GM20431 (cell line): ENCODE results near the gene CCT8.

Experiments used
- in situ Hi-C: fragments of 300-500 bp; cut with MseI, MboI; formaldehyde crosslinking; loops from one replicate; pipeline ENCODE4 v1.15.0; 2020; ENCODE audit warnings: low sequenced_read_pairs; ENCODE audit not compliant: unreplicated experiment

Gene CCT8, protein sequence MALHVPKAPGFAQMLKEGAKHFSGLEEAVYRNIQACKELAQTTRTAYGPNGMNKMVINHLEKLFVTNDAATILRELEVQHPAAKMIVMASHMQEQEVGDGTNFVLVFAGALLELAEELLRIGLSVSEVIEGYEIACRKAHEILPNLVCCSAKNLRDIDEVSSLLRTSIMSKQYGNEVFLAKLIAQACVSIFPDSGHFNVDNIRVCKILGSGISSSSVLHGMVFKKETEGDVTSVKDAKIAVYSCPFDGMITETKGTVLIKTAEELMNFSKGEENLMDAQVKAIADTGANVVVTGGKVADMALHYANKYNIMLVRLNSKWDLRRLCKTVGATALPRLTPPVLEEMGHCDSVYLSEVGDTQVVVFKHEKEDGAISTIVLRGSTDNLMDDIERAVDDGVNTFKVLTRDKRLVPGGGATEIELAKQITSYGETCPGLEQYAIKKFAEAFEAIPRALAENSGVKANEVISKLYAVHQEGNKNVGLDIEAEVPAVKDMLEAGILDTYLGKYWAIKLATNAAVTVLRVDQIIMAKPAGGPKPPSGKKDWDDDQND

DNA sequence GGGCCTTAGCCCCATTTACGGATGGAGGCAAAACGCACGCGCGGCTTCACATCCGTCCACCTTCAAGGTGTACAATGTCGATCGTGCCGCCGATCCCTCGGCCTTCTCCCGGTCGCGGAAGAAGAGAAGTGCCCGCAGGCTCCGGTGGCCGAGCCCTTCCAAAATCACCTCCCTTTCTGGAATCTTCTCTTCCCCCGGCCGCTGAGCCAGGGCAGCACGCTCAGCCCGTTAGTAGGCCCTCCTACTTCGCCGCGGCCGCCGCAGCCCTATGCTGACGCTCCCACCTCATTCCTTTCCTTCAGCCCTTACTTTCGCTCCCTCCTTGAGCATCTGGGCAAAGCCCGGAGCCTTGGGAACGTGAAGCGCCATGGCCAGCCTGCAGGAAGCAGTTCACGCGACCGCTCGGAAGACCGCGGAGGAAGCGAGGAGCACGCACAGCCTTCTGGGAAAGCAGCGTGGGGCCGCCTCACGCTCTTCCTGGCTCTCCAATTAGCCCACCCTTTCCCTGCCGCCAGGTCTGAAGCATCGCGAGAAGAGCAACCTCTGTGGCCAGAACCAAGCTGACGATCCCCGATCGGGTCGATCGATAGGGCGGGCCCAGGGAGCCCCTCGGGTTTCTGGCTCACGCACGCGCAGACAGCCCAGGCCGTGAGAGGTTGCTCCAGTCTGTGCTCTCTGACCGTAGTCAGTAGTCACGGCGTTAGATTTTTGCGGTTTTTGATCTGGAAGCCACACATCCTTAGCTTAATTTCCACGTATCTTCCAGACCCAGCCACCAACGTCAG is at the start of gene CCT8:
Gene CCT8, minus strand, starts transcription at position 427 of the 785 bp plus-strand sequence. Its CDS starts 58 bp downstream, at position 369.
- in situ Hi-C loops: no loop called here

DNA sequence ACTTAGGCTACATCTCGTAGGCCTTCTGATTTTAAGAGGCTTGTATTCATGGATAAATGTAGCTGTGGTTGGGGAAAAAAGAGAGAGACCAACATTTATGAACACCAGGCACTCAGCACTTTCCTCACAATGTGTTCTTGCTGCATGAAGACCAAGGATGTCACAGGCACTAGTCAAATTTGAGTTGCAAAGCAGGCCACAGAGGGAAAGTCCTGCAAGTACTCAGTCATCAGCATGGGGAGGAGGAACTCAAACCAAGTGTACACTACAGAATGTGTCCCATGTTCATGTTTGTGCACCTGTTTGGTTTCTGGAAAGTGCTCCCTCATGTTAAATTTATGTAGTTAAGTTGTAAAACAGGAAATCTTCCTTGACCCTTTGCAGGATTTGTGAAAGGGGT is 48.3 kb upstream of the CCT8 start:
- in situ Hi-C loops: no loop called here

DNA sequence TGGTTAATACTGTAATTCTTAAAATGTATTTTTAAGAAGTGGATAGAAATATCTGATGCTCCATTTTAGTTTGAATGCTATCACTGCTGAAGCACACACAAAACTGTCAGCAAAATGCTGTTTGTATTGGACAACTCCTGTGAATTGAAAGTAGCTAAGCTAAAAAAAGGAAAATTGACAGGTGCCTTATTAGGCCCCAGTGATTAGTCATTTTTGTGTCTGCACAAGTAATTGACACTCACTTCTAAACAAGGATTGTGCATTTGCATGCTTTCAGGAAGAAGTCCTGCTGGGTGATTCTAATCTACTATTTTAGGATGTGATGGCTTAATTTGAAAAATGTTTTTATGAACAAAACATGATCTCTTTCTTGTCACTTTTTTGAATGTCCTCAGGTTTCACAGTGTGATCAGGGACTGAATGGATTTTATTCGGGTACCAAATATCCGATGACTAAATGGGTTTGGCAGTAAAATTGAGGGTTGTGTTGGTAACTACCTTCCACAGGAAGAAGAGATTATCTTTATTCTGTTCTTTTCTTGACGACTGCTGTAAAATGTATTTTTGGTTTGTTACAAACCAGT is 44.0 kb upstream of the CCT8 start:
- in situ Hi-C loops: no loop called here

DNA sequence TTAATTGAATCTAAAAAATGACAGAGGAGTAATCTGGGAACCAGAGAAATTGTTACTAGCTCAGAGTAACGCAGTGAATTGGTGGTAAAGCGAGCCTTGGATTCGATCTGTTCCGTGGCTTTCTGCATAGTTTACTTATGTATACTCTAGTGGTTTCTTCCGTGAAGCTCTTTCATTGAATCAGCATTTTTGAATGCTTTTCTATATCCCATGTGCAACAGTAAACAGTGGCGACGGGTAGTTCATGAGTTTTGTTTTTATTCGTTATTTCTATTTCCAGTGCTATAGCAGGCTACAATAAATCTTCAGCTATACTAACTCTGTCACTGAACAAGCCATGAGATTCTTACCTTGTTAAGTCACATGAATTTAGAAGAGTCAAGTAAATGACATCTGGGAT is 42.5 kb upstream of the CCT8 start:
- in situ Hi-C loops: no loop called here

DNA sequence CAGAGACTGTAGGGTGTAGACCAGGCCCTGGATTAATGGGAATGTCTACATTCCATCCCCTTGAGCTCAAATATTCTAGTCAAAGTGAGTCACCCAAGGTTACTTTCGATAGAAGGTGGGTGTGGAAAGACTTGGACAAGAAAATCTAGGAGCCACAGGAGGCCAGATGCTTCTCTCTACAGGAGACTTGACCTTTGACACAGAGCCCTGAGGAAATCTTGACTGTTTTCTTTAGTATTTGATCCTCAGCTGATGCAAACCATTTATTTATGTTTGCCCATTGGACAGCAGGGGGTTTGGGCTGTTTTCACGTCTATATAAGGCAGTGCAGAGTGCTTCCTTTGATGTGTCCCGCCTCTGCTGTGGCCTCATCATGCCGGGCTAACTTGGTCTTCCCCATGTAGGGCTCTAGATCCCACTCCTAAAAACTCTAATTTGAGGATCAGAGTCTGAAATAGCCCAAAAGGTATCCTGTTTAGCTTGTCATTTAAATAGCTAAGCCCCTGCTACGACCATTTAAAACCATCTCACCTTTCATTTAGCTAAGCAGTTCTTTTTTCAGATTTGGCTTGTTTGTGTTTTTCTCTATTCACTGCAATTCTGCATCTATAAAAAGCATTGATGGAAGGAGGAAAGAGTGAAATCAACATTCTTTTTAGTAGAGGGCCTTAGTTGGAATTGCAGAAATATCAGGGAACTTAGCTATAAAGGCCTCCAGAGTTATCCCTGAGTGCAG is 41.5 kb upstream of the CCT8 start:
- in situ Hi-C loops: no loop called here

DNA sequence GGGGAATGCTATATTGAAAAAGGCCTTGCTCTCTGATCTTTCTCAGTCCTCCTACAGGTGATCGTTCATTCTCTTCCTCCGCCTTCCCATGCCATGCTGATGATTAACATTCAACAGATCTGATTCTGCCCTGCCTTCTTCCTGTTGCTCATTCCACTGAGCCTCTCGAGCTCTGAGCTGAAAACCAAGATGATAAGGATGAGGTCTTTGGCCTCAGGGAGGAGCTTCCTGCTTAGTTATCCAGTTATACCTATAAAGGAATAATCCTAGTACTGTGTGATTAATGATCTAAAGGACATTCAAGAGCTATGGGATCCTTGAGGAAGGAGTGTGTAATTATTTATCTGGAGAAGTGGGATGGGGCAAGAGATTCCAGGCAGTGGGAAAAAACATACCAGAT is 31.8 kb upstream of the CCT8 start:
- in situ Hi-C loops: no loop called here

DNA sequence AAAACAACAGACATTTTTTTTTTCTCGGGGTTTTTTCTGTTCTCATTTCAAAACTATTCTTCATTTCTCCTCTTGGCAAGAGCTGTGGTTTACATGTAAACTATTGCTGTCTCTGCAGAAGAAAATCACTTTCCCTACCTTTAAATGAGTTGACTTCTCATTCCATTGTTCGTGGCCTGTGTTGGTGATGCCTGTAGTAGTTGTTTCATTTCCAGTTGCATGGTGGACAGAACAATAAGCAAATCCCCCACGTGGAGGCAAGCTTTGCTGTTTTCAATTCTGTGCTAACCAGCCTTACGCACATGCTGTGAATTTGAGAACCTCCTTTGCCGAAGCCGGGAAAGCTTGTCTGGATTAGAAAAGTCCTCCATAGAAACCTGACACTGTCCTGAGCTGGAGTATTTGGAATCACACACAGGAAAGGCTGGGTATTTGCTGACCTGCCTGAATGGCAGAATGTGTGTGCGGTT is 30.8 kb upstream of the CCT8 start:
- in situ Hi-C loops: no loop called here

DNA sequence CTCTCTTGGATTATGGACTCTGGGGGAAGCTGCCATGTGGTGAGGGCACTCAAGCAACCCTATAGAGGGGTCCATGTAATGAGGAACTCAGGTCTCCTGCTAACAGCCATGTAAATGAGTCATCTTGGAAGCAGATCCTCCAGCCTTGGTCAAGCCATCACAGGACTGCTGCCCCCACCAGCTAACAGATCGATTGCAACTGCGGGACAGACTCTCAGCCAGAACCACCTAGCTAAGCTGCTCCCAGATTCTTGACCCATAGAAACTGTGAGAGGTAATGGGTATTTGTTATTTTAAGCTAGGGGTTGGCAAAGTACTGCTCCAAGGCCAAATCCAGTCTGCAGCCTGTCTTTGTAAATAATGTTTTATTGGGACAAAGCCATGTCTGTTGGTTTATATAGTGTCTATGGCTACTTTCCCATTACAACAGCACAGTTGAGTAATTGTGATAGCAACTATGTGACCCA is 29.4 kb upstream of the CCT8 start:
- in situ Hi-C loops: no loop called here

DNA sequence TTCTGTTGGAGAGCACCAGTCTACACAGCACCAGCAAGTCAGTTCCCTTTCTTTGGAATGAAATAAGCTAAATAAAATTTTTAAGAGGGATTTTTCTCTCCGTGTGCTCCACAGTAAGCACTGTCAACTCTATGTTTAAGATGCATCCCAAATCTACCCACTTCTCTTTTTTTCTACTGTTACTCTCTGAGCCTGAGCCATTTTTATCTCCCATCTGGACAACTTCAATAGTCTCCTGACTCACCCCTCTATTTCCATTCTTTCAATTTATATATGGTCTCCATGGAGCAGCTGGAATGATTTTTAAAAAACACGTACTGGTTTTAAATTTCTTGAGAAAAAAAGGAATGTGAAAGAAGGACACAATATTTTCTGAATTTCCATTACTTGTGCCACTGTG is 24.7 kb upstream of the CCT8 start:
- in situ Hi-C loops: loop anchor here (10.0 kb wide), 1 partner anchor 277 kb away; no protein-coding TSS in a partner anchor

DNA sequence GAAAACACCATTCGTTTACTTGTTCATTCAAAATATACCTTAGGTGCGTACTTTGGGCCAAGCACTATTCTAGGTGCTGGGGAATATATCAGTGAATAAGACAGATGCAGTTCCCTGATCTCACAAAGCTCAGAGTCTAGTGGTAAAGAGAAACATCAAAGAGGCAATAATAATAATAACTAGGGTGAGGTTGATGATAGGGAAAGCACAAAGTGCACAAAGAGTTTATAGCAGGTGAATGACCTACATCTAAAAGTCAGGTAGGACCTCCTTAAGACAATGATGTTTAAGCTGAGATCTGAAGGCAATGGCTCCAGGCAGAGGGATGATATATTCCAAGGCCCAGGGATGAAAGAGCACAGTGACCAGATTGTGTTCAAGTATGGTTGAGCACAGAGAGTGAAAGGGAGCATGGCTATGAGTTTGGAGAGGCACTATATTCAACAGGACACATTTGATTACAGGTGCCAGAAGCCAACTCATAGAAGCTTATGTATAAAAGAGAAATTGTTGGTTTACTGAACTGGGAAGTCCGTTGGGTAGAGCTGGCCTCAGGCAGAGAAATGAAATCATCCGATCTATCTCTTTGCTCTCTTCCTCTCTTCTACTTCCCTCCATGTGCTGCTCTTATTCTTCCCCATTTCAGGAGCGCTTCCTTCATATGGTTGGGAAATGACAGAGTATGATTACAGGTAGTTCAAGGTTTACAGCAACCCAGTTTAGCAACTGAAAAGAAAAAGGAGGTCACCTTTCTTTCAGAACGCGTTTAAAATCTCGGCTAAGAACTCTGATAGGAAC is 23.0 kb upstream of the CCT8 start:
- in situ Hi-C loops: loop anchor here (10.0 kb wide), 1 partner anchor 278 kb away; no protein-coding TSS in a partner anchor

DNA sequence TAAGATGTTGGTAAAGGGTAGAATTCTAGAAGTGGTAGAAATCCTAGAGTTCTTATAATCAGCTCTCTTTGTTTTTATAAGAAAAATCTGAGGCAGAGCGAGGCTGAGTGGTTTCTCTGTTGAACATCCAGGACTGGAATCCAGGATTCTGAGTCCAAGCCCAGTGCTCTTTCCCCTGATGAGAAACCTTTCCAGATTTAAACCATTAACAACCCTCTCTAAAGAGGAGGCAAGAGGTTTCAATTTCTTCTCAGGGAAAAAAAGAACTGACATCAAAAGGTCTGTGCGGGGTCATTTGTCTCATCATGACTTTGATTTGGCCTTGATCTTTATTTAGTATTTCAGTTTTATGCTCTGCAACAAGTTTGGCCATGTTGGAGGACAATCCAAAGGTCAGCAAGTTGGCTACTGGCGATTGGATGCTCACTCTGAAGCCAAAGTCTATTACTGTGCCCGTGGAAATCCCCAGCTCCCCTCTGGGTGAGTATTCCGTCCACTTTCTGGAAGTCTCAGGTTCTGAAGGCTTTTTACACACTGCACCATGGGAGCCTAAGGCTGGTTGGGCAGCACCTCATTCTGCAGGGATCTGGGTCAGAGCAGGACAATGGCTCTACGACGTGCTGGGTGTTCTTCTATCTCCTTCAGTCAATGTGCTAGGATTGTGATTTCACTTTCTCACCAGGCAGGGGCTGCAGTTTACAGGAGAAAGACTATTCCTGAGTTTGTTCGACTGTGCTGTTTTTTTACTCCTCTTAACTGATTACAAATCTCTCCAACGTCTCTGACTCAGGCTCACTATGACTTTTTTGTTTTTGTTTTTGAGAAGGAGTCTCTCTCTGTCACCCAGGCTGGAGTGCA is 18.9 kb upstream of the CCT8 start:
- in situ Hi-C loops: loop anchor here (10.0 kb wide), 1 partner anchor 282 kb away; no protein-coding TSS in a partner anchor

DNA sequence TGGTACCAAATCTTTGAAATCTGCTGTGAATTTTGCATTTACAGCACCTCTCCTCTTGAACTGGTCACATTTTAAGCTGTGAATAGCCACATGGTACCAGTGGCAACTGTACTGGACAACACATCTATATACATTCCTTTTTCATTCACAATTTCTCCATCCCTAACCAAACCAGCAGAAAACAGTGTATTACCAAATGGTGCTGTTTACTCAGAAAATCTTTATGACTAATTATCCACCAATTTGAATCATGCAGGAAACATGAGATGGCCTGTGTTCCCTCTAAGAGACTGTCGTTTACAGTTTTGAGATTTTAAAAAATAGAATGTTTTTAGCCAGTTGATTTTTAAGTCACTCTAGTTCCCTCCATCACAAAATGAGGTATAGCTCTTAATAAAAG is 17.6 kb upstream of the CCT8 start:
- in situ Hi-C loops: loop anchor here (10.0 kb wide), 1 partner anchor 284 kb away; no protein-coding TSS in a partner anchor

DNA sequence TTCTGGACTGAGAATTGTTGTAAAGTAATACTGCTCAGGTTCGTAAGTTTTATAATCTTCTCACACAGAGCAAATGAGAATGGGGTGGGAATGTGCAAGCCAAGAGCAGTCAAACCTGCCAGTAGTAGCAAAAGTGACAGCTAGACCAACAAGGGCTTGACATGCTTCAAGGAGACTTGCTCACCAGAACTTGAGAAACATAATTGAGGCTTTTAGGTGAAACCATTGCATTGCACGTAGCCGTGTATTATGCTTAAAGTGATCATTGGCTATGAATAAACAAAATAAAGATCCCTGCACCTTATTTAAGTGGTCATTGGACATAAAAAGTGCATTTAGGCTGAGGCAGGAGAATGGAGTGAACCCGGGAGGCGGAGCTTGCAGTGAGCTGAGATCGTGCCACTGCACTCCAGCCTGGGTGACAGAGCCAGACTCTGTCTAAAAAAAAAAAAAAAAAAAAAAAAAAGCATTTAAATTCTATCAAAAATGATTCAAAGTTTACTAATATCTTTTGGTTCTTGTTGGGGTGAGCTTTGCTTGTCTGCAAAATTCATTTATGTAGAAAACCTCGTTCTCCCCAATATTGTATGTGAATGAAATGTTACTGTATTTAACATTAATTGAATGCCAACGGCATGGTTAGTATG is 11.8 kb upstream of the CCT8 start:
- in situ Hi-C loops: no loop called here

DNA sequence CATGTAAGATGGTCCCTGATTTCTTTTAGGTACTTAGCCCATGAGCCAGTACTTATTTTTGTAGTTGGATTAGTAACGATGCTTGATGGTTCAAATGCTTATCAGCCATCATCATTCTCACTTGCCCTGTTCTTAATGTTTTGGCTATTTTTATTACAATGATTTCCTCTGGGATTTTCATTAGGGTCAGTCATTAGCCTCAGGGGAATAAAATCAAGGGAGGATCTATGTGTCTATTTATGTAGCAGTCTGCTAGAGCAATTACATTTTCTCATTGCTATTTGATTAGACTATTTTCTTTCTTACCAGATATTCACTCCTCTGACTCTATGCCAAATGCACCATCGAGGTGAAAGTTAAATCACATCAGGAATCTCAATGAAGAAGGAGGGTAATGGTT is 10.9 kb upstream of the CCT8 start:
- in situ Hi-C loops: no loop called here

DNA sequence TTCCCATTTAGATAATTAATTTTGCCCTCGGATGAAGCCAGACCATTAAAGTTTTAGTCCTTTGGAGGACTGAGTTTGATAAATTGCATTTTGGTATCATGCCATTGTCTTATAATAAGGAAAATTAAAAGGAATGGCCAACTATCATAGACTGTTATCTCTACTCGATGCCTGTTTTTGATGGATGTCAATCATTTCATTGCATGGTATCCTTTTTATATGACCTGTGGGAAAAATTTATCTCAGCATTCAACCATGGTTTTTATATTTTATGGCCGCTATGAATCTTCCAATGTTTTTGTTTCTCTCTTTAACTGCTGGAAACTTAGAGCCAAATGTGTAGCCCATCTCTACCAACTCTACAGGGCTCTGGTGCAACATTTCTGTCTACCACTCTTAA is 9.9 kb upstream of the CCT8 start:
- in situ Hi-C loops: no loop called here

DNA sequence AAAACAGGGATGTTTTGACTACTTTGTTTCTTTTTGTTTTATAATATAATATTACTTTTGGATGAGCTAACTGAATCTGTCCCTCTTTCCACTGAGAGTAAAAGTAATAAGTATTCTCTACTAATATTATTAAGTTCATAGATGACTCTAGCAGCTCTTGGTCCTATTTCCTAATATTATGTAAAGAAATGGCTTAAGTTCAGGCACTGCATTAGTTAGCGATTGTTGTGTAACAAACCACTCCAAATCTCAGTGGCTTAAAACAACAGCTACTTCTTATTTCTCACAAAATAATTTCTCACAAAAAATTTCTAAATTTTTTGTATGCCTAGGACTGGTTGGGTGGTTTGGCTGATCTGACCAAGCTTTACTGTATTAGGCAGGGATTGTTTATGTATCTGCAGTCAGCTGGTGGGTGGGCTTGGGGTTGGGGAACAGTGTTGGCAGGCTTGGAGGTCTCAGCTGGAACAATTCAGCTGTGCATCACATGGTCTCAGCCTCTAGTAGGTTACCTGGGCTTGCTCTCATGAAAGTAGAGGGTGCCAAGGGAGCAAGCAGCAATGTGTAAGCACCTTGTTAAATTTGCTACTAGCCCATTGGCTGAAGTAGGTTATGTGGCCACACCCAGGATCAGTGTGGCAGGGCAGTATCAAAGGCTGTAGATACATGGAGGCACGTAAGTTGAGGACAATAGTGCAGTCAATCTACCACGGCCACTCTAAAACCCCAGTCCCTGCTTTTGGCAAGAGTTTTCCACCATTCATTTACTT is 8.8 kb upstream of the CCT8 start:
- in situ Hi-C loops: no loop called here

DNA sequence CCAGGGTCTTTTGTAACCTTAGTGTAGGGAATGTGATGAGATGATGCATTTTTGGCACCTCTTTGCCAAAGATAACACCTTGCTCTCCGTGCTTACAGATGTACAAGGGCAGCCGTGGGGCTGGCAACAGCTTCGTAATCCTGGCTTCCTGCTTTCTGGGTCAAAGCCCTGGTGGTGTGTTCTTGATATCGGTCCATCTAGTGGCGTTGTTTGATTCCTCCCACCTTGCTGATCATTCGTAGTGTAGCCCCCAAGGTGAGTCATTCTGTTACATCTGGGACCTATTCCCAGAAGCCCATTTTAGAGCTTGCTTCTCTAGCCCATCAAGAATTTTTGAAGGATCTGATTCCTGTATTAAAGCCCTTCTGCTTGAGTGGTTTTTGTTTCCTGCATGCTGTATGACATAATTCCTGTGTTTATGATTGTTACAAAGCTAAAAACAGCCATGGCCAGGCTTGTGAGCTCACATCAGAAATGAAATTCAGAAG is 7.0 kb upstream of the CCT8 start:
- in situ Hi-C loops: no loop called here
